Fibroblast of mammary gland (primary cell): ENCODE measurements around the gene MMP25.
"Not testable (repeated sequence)": the region's sequence is repeated elsewhere in the genome, so short reads cannot be mapped to it uniquely, and the experiment has no call there.

Experiments used
- DNase-seq: peaks from one replicate; pipeline ENCODE4 v3.0.0-alpha.2; 2010; ENCODE audit warnings: low read depth
- H3K4me3 ChIP-seq: 2 replicates; pipeline ENCODE4 v1.5.1; 2011; ENCODE audit warnings: low read depth, mild to moderate bottlenecking, low read length, moderate library complexity; ENCODE audit not compliant: control insufficient read depth
- CTCF ChIP-seq: conservative IDR thresholded peaks from 2 replicates; pipeline ENCODE4 v1.5.1; 2011; ENCODE audit warnings: low read depth, low read length, inconsistent platforms; ENCODE audit not compliant: control insufficient read depth, insufficient read depth

MMP25 gene

GRCh38 chr16:3062553-3062952 is 16.2 kb downstream of the MMP25 start:
- TF ChIP-seq CTCF: no peak
- H3K4me3 ChIP-seq: no peak overlapping the region
- DNase-seq: no peak

DNA sequence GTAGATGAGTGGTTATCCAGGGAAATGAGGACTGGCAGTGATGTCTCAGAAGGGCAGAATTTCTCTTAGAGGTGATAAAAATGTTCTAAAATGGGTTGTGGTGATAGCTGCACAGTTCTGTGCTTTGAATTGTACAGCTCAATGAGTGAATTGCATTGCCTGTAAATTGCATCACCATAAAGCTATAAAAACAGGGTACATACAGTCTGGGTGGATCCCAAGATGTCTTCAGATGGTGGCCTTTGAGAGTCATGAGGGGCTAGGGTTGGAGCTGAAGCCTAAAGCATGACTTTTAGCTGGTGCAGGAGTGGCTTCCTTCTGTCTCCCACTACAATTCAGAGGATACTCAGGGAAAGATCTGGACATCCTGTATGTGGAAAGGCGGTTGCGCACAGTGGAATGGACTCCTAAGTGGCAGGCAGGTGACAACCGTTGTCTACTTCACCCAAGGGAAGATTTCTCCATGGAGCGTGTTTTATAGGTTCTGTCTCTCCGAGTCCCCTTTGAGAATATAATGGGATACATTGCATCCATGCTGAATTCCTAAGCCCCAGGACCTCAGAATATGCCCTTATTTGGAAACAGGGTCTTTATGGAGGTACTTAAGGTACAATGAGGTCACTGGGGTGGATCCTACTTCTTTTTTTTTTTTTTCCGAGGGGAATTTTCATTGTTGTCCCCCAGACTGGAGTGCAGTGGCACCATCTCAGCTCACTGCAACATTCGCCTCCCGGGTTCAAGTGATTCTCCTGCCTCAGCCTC is 17.4 kb downstream of the MMP25 start:
- no peak for DNase-seq
- no peak overlapping the region for H3K4me3 ChIP-seq

GRCh38 chr16:3065069-3065741 is 18.8 kb downstream of the MMP25 start, which contains the start of gene IL32:
Gene IL32 (plus strand): TSS chr16:3065640. CDS start chr16:3065812, 172 bp downstream.
- peak; percentile 54 for DNase-seq
- TF ChIP-seq CTCF: no peak
- peak within 1 kb of the TSS; percentile 7 for H3K4me3 ChIP-seq

More for the DNA sequence above, 17.4 kb downstream of the MMP25 start:
- no peak for TF ChIP-seq CTCF

DNA sequence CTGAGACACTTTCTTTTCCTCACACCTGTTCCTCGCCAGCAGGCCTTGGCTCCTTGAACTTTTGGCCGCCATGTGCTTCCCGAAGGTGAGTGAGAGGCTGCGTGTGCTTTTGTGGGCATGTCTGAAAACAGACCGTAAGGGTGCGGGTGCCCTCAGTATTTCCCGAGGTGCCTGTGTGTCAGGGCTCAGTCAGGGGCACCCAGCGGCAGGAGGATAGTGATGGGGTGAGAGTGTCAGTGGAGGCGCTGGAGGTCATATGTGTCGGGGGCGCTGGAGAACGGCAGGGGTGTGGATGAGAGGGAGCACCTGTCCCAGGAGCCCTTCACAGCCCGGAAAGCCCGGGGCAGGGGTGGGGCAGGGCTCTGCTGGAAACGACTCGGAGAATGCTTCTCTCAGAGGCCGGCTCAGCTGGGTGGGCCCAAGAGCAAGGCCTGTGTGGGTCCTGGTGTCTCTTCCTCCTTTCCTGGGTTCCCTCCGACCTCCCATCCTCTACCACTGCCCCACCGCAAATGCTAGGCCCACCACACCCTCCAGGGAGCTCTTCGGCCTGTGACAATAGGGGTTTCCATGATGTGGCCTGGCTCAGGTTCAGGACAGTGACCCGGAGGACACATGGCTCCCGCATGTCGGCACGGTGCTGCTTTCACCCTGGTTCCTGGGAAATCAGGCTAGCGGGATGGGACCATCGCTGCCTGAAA is 19.5 kb downstream of the MMP25 start:
- DNase-seq: no peak
- TF ChIP-seq CTCF: no peak
- peak overlapping the region; percentile 7 for H3K4me3 ChIP-seq

DNA sequence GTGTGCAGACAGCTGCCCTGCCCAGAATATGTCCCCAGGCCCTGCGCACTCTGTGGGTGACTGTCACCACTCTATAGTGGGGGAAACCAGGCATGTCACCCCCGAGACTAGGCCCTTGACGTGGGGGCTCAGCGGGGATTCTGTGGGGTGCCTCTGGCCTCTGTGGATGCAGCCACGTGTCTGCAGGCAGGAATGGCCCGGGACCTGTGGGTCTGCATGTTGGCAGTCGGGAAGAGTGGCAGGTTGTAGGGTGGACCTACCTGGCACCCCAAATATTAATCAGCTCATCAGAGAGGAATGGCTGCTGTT is 20.0 kb downstream of the MMP25 start:
- no peak overlapping the region for H3K4me3 ChIP-seq
- no peak for DNase-seq
- no peak for TF ChIP-seq CTCF

DNA sequence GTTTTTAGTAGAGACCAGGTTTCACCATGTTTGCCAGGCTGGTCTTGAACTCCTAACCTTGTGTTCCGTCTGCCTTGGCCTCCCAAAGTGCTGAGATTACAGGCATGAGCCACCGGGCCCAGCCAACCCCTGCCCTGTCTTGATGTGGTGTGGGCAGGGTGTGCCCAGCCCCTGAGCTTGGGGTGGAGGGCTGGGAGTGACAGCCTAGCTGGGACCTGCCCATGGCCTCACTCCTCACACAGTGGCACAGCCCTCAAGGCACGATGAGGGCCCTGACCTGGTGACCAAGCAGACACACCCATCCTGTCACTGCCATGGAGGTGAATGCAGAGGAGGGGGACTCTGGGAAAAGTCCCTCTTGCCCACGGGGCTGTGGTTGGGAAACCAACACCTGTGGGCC is 22.1 kb downstream of the MMP25 start:
- DNase-seq: no peak
- no peak overlapping the region for H3K4me3 ChIP-seq
- no peak for TF ChIP-seq CTCF

GRCh38 chr16:3069146-3069545 is 22.8 kb downstream of the MMP25 start:
- H3K4me3 ChIP-seq, DNase-seq: not testable (repeated sequence)
